HCT116 (cell line): ENCODE results near the gene SPATA2L. TPM values are rescaled to one million over a fixed set of nuclear protein-coding genes. Genes with fewer than 3 reads are reported as not detected.

Experiments used
- ATAC-seq: fragments of 200-7000 bp; cut with Tn5 transposase; 2 replicates; pipeline ENCODE4 v1.9.1; 2020; ENCODE audit warnings: mild to moderate bottlenecking, moderate library complexity
- BruUV-seq: library from RNA; stranded (reverse); fragments of 400-500 nt; replicated peaks from 2 replicates; lab custom pipeline; 2021; lab: Mats Ljungman, UMichigan
- CTCF ChIA-PET: fragments of 300-600 bp; sonication (Branson Sonifier 250); formaldehyde crosslinking; loops from one replicate; lab custom pipeline; 2021; ENCODE audit warnings: antibody characterized with exemption; lab: Charles Lee
- POLR2A ChIA-PET: fragments of 300-600, 350-600 bp; sonication (Branson Sonifier 250); formaldehyde crosslinking; loops from one replicate; lab custom pipeline; 2021; ENCODE audit warnings: antibody characterized with exemption; lab: Charles Lee
- RAD21 ChIA-PET, 2 experiments: fragments of 300-600 bp; sonication (Branson Sonifier 250); formaldehyde crosslinking; loops; one replicate each; lab custom pipeline; 2023; ENCODE audit warnings: low total read pairs in 2 of 2; ENCODE audit not compliant: uncharacterized antibody in 2 of 2, unreplicated experiment in 2 of 2, low non-redundant PET in 1 of 2; lab: Charles Lee
- DNase-seq: peaks from one replicate; pipeline ENCODE4 v3.0.0-alpha.2; 2010; ENCODE audit warnings: low read depth, low spot score
- H2AFZ ChIP-seq: fragments of 200-600 bp; shearing (Covaris generic), sonication (generic); 2 replicates; pipeline ENCODE4 v1.6.1; 2017; ENCODE audit warnings: low read depth, mixed run types, mixed read lengths, antibody characterized with exemption, low read length; ENCODE audit not compliant: poor library complexity, severe bottlenecking
- H3K27ac ChIP-seq: 2 replicates; pipeline ENCODE4 v1.5.1; 2012; ENCODE audit warnings: low read depth, low read length
- H3K27me3 ChIP-seq: fragments of 200-600 bp; sonication (generic); 2 replicates; pipeline ENCODE4 v1.6.1; 2016; ENCODE audit warnings: mixed run types, low read length, mixed read lengths; ENCODE audit not compliant: insufficient read depth
- H3K36me3 ChIP-seq, 2 experiments: fragments of 200-500 bp in 1 of 2; fragments of 200-600 bp in 1 of 2; sonication (Bioruptor generic) in 1 of 2; sonication (generic) in 1 of 2; 2 replicates each; pipeline versions ENCODE4 v1.5.1 to v1.6.1; 2014 to 2016; ENCODE audit warnings: low read length in 2 of 2, inconsistent platforms in 1 of 2, mixed read lengths in 1 of 2, mixed run types in 1 of 2; ENCODE audit not compliant: insufficient read depth in 2 of 2, control insufficient read depth in 1 of 2
- H3K4me1 ChIP-seq, 2 experiments: fragments of 200-600 bp in 1 of 2; sonication (generic) in 1 of 2; 2 replicates each; pipeline versions ENCODE4 v1.5.1 to v1.6.1; 2012 to 2017; ENCODE audit warnings: low read length in 2 of 2, inconsistent platforms in 1 of 2, mild to moderate bottlenecking in 1 of 2, mixed read lengths in 1 of 2, mixed run types in 1 of 2, moderate library complexity in 1 of 2; ENCODE audit not compliant: insufficient read depth in 2 of 2, control insufficient read depth in 1 of 2
- H3K4me2 ChIP-seq: fragments of 200-600 bp; sonication (generic); 2 replicates; pipeline ENCODE4 v1.6.1; 2017; ENCODE audit warnings: mixed run types, low read length, mixed read lengths
- H3K4me3 ChIP-seq, 2 experiments: fragments of 200-600 bp in 1 of 2; sonication (generic) in 1 of 2; replicated peaks in 1 of 2; 2 replicates each; pipeline ENCODE4 v1.5.1; 2011 to 2016; ENCODE audit warnings: low read length in 2 of 2, control low read depth in 1 of 2, low read depth in 1 of 2, mild to moderate bottlenecking in 1 of 2, mixed read lengths in 1 of 2, mixed run types in 1 of 2
- H3K79me2 ChIP-seq: fragments of 200-600 bp; sonication (generic); 2 replicates; pipeline ENCODE4 v1.6.1; 2017; ENCODE audit warnings: mild to moderate bottlenecking, mixed run types, low read length, moderate library complexity, mixed read lengths; ENCODE audit not compliant: insufficient read depth
- H3K9ac ChIP-seq: fragments of 200-600 bp; sonication (generic); 2 replicates; pipeline ENCODE4 v1.6.1; 2016; ENCODE audit warnings: low read length, mixed read lengths
- H3K9me2 ChIP-seq: fragments of 200-600 bp; sonication (generic), shearing (Covaris generic); 2 replicates; pipeline ENCODE4 v1.6.1; 2017; ENCODE audit warnings: mixed run types, mild to moderate bottlenecking, moderate library complexity; ENCODE audit not compliant: insufficient read depth
- H3K9me3 ChIP-seq, 2 experiments: fragments of 200-500 bp in 1 of 2; fragments of 200-600 bp in 1 of 2; sonication (Bioruptor generic) in 1 of 2; sonication (generic) in 1 of 2; 2 replicates each; pipeline ENCODE4 v1.6.1; 2014 to 2017; ENCODE audit warnings: low read length in 2 of 2, mixed read lengths in 2 of 2, inconsistent platforms in 1 of 2, low read depth in 1 of 2, mild to moderate bottlenecking in 1 of 2, mixed run types in 1 of 2, moderate library complexity in 1 of 2; ENCODE audit not compliant: control insufficient read depth in 1 of 2, insufficient read depth in 1 of 2
- H4K20me1 ChIP-seq: fragments of 200-600 bp; sonication (generic), shearing (Covaris generic); 2 replicates; pipeline ENCODE4 v1.6.1; 2017; ENCODE audit warnings: mixed run types, mild to moderate bottlenecking, moderate library complexity; ENCODE audit not compliant: insufficient read depth
- TCF7L2 ChIP-seq: IDR thresholded peaks from 2 replicates; pipeline ENCODE4 v1.7.0; 2011; ENCODE audit warnings: borderline replicate concordance, inconsistent platforms; ENCODE audit not compliant: insufficient read depth, insufficient read length; ENCODE audit errors: extremely low read depth
- intact Hi-C: fragments of 100-400 bp; cut with micrococcal nuclease; formaldehyde crosslinking; loops from 2 replicates; pipeline ENCODE4 v1.10.0; 2022
- total RNA-seq: library from RNA; stranded (reverse); gene quantifications from one replicate; pipeline ENCODE4 v1.2.1, GENCODE V29; 2021; ENCODE audit not compliant: unreplicated experiment
- TF ChIP-seq, protein P1 (sequence below): IDR thresholded peaks from 2 replicates; pipeline ENCODE4 v1.6.1; 2012; ENCODE audit warnings: low read depth
- TF ChIP-seq, protein P2 (sequence below): IDR thresholded peaks from 2 replicates; pipeline ENCODE4 v1.6.1; 2011; ENCODE audit warnings: mild to moderate bottlenecking, low read length, moderate library complexity; ENCODE audit not compliant: insufficient replicate concordance; ENCODE audit errors: extremely low read depth

Gene SPATA2L
- total RNA-seq, 1 experiment from 2014 or later, result 50.5 TPM

DNA sequence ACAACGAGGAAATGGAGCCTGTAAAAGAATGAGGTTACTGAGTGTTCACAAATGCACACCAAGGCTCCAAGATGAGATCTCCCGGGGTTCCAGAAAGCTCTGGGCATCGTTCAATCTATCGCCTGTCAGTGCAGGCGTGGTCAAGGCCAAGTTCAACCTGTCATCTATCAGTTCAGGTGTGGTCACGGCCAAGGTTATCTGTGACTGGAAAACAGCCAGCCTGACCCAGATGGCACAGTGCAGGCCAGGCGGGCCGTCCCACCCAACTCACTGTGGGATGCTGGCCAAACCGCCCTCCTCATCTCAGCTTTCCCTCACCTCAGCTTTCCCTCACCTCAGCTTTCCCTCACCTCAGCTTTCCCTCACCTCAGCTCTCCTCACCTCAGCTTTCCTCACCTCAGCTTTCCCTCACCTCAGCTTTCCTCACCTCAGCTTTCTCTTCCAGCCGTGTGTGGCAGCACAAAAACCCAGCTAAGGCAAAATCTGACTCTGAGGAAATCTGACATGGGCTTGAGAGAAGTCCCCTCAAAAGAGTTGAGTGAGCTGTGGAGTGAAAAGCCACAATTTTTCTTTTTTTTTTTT is 46.4 kb downstream of the SPATA2L start:
- H3K79me2 ChIP-seq, result peaks cover 88% of the 10 kb centered on the region
- ChIA-PET RAD21 (no interaction called here), POLR2A (interaction anchor here (0.7 kb wide), 1 partner anchor 271 kb away, joined by 4 read pairs; no protein-coding TSS in a partner anchor), CTCF (no interaction called here)
- H3K4me2 ChIP-seq, result no peak overlapping the region
- BruUV-seq, result no TSS peak
- no peak for ATAC-seq
- intact Hi-C loops, result no loop called here
- H2AFZ ChIP-seq, result no peak overlapping the region
- H3K9me3 ChIP-seq, result no peaks in the 10 kb centered on the region
- TF ChIP-seq, protein P1, sequence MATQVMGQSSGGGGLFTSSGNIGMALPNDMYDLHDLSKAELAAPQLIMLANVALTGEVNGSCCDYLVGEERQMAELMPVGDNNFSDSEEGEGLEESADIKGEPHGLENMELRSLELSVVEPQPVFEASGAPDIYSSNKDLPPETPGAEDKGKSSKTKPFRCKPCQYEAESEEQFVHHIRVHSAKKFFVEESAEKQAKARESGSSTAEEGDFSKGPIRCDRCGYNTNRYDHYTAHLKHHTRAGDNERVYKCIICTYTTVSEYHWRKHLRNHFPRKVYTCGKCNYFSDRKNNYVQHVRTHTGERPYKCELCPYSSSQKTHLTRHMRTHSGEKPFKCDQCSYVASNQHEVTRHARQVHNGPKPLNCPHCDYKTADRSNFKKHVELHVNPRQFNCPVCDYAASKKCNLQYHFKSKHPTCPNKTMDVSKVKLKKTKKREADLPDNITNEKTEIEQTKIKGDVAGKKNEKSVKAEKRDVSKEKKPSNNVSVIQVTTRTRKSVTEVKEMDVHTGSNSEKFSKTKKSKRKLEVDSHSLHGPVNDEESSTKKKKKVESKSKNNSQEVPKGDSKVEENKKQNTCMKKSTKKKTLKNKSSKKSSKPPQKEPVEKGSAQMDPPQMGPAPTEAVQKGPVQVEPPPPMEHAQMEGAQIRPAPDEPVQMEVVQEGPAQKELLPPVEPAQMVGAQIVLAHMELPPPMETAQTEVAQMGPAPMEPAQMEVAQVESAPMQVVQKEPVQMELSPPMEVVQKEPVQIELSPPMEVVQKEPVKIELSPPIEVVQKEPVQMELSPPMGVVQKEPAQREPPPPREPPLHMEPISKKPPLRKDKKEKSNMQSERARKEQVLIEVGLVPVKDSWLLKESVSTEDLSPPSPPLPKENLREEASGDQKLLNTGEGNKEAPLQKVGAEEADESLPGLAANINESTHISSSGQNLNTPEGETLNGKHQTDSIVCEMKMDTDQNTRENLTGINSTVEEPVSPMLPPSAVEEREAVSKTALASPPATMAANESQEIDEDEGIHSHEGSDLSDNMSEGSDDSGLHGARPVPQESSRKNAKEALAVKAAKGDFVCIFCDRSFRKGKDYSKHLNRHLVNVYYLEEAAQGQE, result no peak
- TF ChIP-seq, protein P2, sequence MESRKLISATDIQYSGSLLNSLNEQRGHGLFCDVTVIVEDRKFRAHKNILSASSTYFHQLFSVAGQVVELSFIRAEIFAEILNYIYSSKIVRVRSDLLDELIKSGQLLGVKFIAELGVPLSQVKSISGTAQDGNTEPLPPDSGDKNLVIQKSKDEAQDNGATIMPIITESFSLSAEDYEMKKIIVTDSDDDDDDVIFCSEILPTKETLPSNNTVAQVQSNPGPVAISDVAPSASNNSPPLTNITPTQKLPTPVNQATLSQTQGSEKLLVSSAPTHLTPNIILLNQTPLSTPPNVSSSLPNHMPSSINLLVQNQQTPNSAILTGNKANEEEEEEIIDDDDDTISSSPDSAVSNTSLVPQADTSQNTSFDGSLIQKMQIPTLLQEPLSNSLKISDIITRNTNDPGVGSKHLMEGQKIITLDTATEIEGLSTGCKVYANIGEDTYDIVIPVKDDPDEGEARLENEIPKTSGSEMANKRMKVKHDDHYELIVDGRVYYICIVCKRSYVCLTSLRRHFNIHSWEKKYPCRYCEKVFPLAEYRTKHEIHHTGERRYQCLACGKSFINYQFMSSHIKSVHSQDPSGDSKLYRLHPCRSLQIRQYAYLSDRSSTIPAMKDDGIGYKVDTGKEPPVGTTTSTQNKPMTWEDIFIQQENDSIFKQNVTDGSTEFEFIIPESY, result no peak
- TF ChIP-seq TCF7L2, result no peak
- no peaks in the 10 kb centered on the region for H3K9me2 ChIP-seq
- peaks cover 15 to 22% of the 10 kb centered on the region in 2 experiments for H3K36me3 ChIP-seq
- peaks cover 16 to 26% of the 10 kb centered on the region in 2 experiments; a peak in 3 of 4 replicates for H3K4me1 ChIP-seq
- no peak overlapping the region for H3K27ac ChIP-seq
- H3K4me3 ChIP-seq, result no peak overlapping the region
- H3K27me3 ChIP-seq, result no peaks in the 10 kb centered on the region
- no peak overlapping the region for H3K9ac ChIP-seq
- H4K20me1 ChIP-seq, result no peaks in the 10 kb centered on the region; the same call in 1 of the 2 replicates
- DNase-seq, result no peak
